K562 (cell line): ENCODE results near the gene GNAT2. TPM values are rescaled to one million over a fixed set of nuclear protein-coding genes. Genes with fewer than 3 reads are reported as not detected.

Experiments
- CTCFL ChIP-seq: IDR thresholded peaks from 2 replicates; pipeline ENCODE4 v1.6.1; 2011; ENCODE audit warnings: borderline replicate concordance, low read depth, mild to moderate bottlenecking, moderate library complexity, low read length; ENCODE audit not compliant: insufficient read depth, poor library complexity, severe bottlenecking
- FOXK1 ChIP-seq: sonication (generic); formaldehyde crosslinking; IDR thresholded peaks from 2 replicates; pipeline ENCODE4 v1.8.0; 2022; ENCODE audit warnings: missing genetic modification reagents, mild to moderate bottlenecking, borderline replicate concordance
- HDAC1 ChIP-seq, 2 experiments: fragments of 450-650 bp; IDR thresholded peaks; 2 replicates each; pipeline ENCODE4 v1.6.1; 2016 to 2017; ENCODE audit warnings: inconsistent platforms in 1 of 2, mild to moderate bottlenecking in 1 of 2, moderate library complexity in 1 of 2
- HMGXB4 ChIP-seq: sonication (generic); formaldehyde crosslinking; IDR thresholded peaks from 2 replicates; pipeline ENCODE4 v1.8.1; 2023; ENCODE audit warnings: mild to moderate bottlenecking, missing genetic modification reagents
- ZNF398 ChIP-seq: fragments of 250-450 bp; sonication (Bioruptor Pico); IDR thresholded peaks from 2 replicates; pipeline ENCODE4 v1.8.0; 2021; ENCODE audit warnings: moderate library complexity, mild to moderate bottlenecking, inconsistent platforms
- ZNF436 ChIP-seq: fragments of 250-450, 450-650 bp; sonication (Bioruptor Pico); formaldehyde crosslinking; IDR thresholded peaks from 2 replicates; pipeline ENCODE4 v1.7.0; 2020; ENCODE audit warnings: mild to moderate bottlenecking
- ZNF449 ChIP-seq: fragments of 250-450 bp; sonication (Bioruptor Pico); IDR thresholded peaks from 2 replicates; pipeline ENCODE4 v1.8.0; 2022; ENCODE audit warnings: moderate library complexity, mild to moderate bottlenecking, inconsistent platforms
- polyA plus RNA-seq, 8 experiments: library from polyadenylated mRNA; depleted of rRNA in 4 of 8; stranded (reverse) in 5 of 8; unstranded in 3 of 8; fragments of >200 nt; fragmentation: Nextera tagmentation in 2 of 8; fragmentation: Illumina TruSeq in 1 of 8; extraction: Ambion mirVana in 2 of 8; extraction: Trizol in 1 of 8; gene quantifications; 2 replicates each; pipeline versions ENCODE4 v1.2.1 to v1.2.3, GENCODE V29; 2011 to 2014; ENCODE audit warnings: inconsistent platforms in 1 of 8, missing spikeins in 1 of 8
- total RNA-seq, 7 experiments: library from RNA; depleted of rRNA in 6 of 7; stranded (reverse); fragments of >200 nt in 6 of 7; fragmentation: Illumina TruSeq in 2 of 7; extraction: Trizol in 2 of 7; gene quantifications; 2 replicates each; pipeline versions ENCODE4 v1.2.1 to v1.2.3, GENCODE V29; 2011 to 2021; ENCODE audit warnings: low replicate concordance in 1 of 7

GNAT2 gene
- total and polyA plus RNA-seq, 9 of the 15 experiments (the other 6 are each of a cell fraction or from before 2014, with no cell fraction given) = 0.06 to 0.52 (median 0.24) TPM; not detected in 1

GRCh38 chr1:109618661-109619575 is 498 bp downstream of the GNAT2 start (continued):
- TF ChIP-seq HMGXB4 (CRISPR knock-in tag) (no peak), ZNF449 (no peak), FOXK1 (CRISPR knock-in tag) (no peak; the same call in 1 of the 2 replicates), ZNF436 (no peak), HDAC1 (IDR thresholded peaks at IDR 0.05) (no peak; a peak in 1 of 4 replicates), CTCFL (no peak), ZNF398 (CRISPR knock-in tag) (no peak)
